Measurements from ENCODE around the gene CRTC2. TPM values are rescaled to one million over a fixed set of nuclear protein-coding genes. Genes with fewer than 3 reads are reported as not detected.

The CRTC2 gene
- total RNA-seq, 1 experiment from 2014 or later, result 17.1 TPM

GRCh38 chr1:153945795-153946621, 12.4 kb downstream of the CRTC2 start:
- Histone ChIP-seq H3K36me3 (replicated peaks; ENCODE audit: control insufficient read depth, insufficient read depth, low read length) (peaks cover 19% of the 10 kb centered on the region), H3K4me3 (ENCODE audit: insufficient read depth, low read depth, low read length) (peak overlapping the region; percentile 96), H3K27me3 (ENCODE audit: control insufficient read depth, insufficient read depth, low read length) (no peaks in the 10 kb centered on the region)
- peak; percentile 94 for DNase-seq

GRCh38 chr1:153945131-153945794, 13.1 kb downstream of the CRTC2 start:
- H3K36me3 ChIP-seq (replicated peaks; ENCODE audit: control insufficient read depth, insufficient read depth, low read length), result peaks cover 16% of the 10 kb centered on the region
- peak; percentile 67 for DNase-seq
- H3K27me3 ChIP-seq (ENCODE audit: control insufficient read depth, insufficient read depth, low read length), result no peaks in the 10 kb centered on the region

GRCh38 chr1:153944827-153945117, 13.6 kb downstream of the CRTC2 start:
- Histone ChIP-seq H3K4me3 (ENCODE audit: insufficient read depth, low read depth, low read length) (no peak overlapping the region), H3K36me3 (replicated peaks; ENCODE audit: control insufficient read depth, insufficient read depth, low read length) (peaks cover 16% of the 10 kb centered on the region), H3K27me3 (ENCODE audit: control insufficient read depth, insufficient read depth, low read length) (no peaks in the 10 kb centered on the region)
- no peak for DNase-seq

More at GRCh38 chr1:153945131-153945794, 13.1 kb downstream of the CRTC2 start:
- H3K4me3 ChIP-seq (ENCODE audit: insufficient read depth, low read depth, low read length), result peak overlapping the region; percentile 96

GRCh38 chr1:153944005-153944826, 14.2 kb downstream of the CRTC2 start:
- Histone ChIP-seq H3K36me3 (replicated peaks; ENCODE audit: control insufficient read depth, insufficient read depth, low read length) (peaks cover 18% of the 10 kb centered on the region), H3K27me3 (ENCODE audit: control insufficient read depth, insufficient read depth, low read length) (no peaks in the 10 kb centered on the region), H3K4me3 (ENCODE audit: insufficient read depth, low read depth, low read length) (no peak overlapping the region)
- DNase-seq, result peak; percentile 73

- peaks cover 13% of the 10 kb centered on the region for H3K36me3 ChIP-seq (replicated peaks; ENCODE audit: control insufficient read depth, insufficient read depth, low read length)
- no peaks in the 10 kb centered on the region for H3K27me3 ChIP-seq (ENCODE audit: control insufficient read depth, insufficient read depth, low read length)
- no peak for DNase-seq
- no peak overlapping the region for H3K4me3 ChIP-seq (ENCODE audit: insufficient read depth, low read depth, low read length)
Measured at GRCh38 chr1:153942766-153943549, 15.5 kb downstream of the CRTC2 start.

GRCh38 chr1:153941826-153942725, 16.3 kb downstream of the CRTC2 start:
- DNase-seq, result peak; percentile 47
- Histone ChIP-seq H3K36me3 (replicated peaks; ENCODE audit: control insufficient read depth, insufficient read depth, low read length) (peaks cover 19% of the 10 kb centered on the region), H3K27me3 (ENCODE audit: control insufficient read depth, insufficient read depth, low read length) (no peaks in the 10 kb centered on the region), H3K4me3 (ENCODE audit: insufficient read depth, low read depth, low read length) (no peak overlapping the region)

- DNase-seq, result no peak
- peaks cover 28% of the 10 kb centered on the region for H3K36me3 ChIP-seq (replicated peaks; ENCODE audit: control insufficient read depth, insufficient read depth, low read length)
- no peak overlapping the region for H3K4me3 ChIP-seq (ENCODE audit: insufficient read depth, low read depth, low read length)
- H3K27me3 ChIP-seq (ENCODE audit: control insufficient read depth, insufficient read depth, low read length), result no peaks in the 10 kb centered on the region
Measured at GRCh38 chr1:153940756-153941155, 17.7 kb downstream of the CRTC2 start.

GRCh38 chr1:153939476-153939875, 18.9 kb downstream of the CRTC2 start:
- DNase-seq, result no peak
- peaks cover 31% of the 10 kb centered on the region for H3K36me3 ChIP-seq (replicated peaks; ENCODE audit: control insufficient read depth, insufficient read depth, low read length)
- H3K4me3 ChIP-seq (ENCODE audit: insufficient read depth, low read depth, low read length), result no peak overlapping the region
- no peaks in the 10 kb centered on the region for H3K27me3 ChIP-seq (ENCODE audit: control insufficient read depth, insufficient read depth, low read length)

- Histone ChIP-seq H3K27me3 (ENCODE audit: control insufficient read depth, insufficient read depth, low read length) (no peaks in the 10 kb centered on the region), H3K36me3 (replicated peaks; ENCODE audit: control insufficient read depth, insufficient read depth, low read length) (peaks cover 33% of the 10 kb centered on the region), H3K4me3 (ENCODE audit: insufficient read depth, low read depth, low read length) (no peak overlapping the region)
- no peak for DNase-seq
Measured at GRCh38 chr1:153938996-153939395, 19.4 kb downstream of the CRTC2 start.

- H3K27me3 ChIP-seq (ENCODE audit: control insufficient read depth, insufficient read depth, low read length), result no peaks in the 10 kb centered on the region
- no peak for DNase-seq
- no peak overlapping the region for H3K4me3 ChIP-seq (ENCODE audit: insufficient read depth, low read depth, low read length)
- H3K36me3 ChIP-seq (replicated peaks; ENCODE audit: control insufficient read depth, insufficient read depth, low read length), result peaks cover 35% of the 10 kb centered on the region
Measured at GRCh38 chr1:153937331-153937730, 21.1 kb downstream of the CRTC2 start.

GRCh38 chr1:153936011-153936802, 22.2 kb downstream of the CRTC2 start:
- no peak for DNase-seq
- Histone ChIP-seq H3K27me3 (ENCODE audit: control insufficient read depth, insufficient read depth, low read length) (no peaks in the 10 kb centered on the region), H3K4me3 (ENCODE audit: insufficient read depth, low read depth, low read length) (no peak overlapping the region), H3K36me3 (replicated peaks; ENCODE audit: control insufficient read depth, insufficient read depth, low read length) (peaks cover 36% of the 10 kb centered on the region)

- DNase-seq, result no peak
- no peaks in the 10 kb centered on the region for H3K27me3 ChIP-seq (ENCODE audit: control insufficient read depth, insufficient read depth, low read length)
- peaks cover 38% of the 10 kb centered on the region for H3K36me3 ChIP-seq (replicated peaks; ENCODE audit: control insufficient read depth, insufficient read depth, low read length)
- no peak overlapping the region for H3K4me3 ChIP-seq (ENCODE audit: insufficient read depth, low read depth, low read length)
Measured at GRCh38 chr1:153934746-153935145, 23.7 kb downstream of the CRTC2 start.

- no peak overlapping the region for H3K4me3 ChIP-seq (ENCODE audit: insufficient read depth, low read depth, low read length)
- DNase-seq, result no peak
- peaks cover 36% of the 10 kb centered on the region for H3K36me3 ChIP-seq (replicated peaks; ENCODE audit: control insufficient read depth, insufficient read depth, low read length)
- no peaks in the 10 kb centered on the region for H3K27me3 ChIP-seq (ENCODE audit: control insufficient read depth, insufficient read depth, low read length)
Measured at GRCh38 chr1:153933955-153934354, 24.5 kb downstream of the CRTC2 start.

All from H7 (cell line).